Measurements from ENCODE around the gene CAMTA1.

DNA sequence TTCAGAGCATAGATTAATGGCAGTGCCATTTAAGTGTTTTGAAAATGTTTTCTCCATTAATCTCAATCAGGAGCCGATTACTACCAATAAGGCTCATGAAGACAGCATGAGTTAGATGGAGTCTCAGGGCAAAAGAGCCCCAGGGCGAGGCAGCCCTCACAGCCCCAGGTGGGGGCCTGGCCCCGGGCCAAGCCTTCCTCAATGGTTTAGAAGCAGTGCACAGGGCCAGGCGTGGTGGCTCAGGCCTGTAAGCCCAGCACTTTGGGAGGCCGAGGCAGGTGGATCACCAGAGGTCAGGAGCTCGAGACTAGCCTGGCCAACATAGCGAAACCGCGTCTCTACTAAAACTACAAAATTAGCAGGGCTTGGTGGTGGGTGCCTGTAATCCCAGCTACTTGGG is 637.7 kb downstream of the CAMTA1 start:
- TF ChIP-seq CTCF (IDR thresholded peaks at IDR 0.05) (no peak), POLR2A (IDR thresholded peaks at IDR 0.05) (no peak), EP300 (IDR thresholded peaks at IDR 0.05) (no peak), POLR2AphosphoS5 (IDR thresholded peaks at IDR 0.05) (no peak)

Data from stomach (tissue), 4 donors.